ENCODE data around the gene BPI.
"Not testable (repeated sequence)": the region's sequence is repeated elsewhere in the genome, so short reads cannot be mapped to it uniquely, and the experiment has no call there.

The BPI gene

GRCh38 chr20:38339521-38339896 lies 35.6 kb downstream of the BPI start:
- DNase-seq, result not testable (repeated sequence)

- no peak for DNase-seq
Measured at GRCh38 chr20:38339997-38340396, 36.0 kb downstream of the BPI start.

GRCh38 chr20:38340693-38341092 lies 36.7 kb downstream of the BPI start:
- no peak for DNase-seq

GRCh38 chr20:38342216-38342615 lies 38.3 kb downstream of the BPI start:
- no peak for DNase-seq

- no peak for DNase-seq
Measured at GRCh38 chr20:38342713-38343310, 38.9 kb downstream of the BPI start.

GRCh38 chr20:38343311-38344106 lies 39.6 kb downstream of the BPI start:
- no peak for DNase-seq

- DNase-seq, result no peak
Measured at GRCh38 chr20:38344107-38344701, 40.2 kb downstream of the BPI start.

- DNase-seq, result no peak
Measured at GRCh38 chr20:38345643-38346042, 41.7 kb downstream of the BPI start.

- no peak for DNase-seq
Measured at GRCh38 chr20:38346247-38346651, 42.3 kb downstream of the BPI start, which contains the start of gene LBP. LBP (plus strand) TSS chr20:38346482; CDS start chr20:38346517, 35 bp downstream.

GRCh38 chr20:38346741-38347140 lies 42.8 kb downstream of the BPI start:
- no peak for DNase-seq

GRCh38 chr20:38349856-38350255 lies 45.9 kb downstream of the BPI start:
- no peak for DNase-seq

GRCh38 chr20:38350879-38351775 lies 47.2 kb downstream of the BPI start:
- DNase-seq, result no peak

- DNase-seq, result no peak
Measured at GRCh38 chr20:38353316-38353715, 49.4 kb downstream of the BPI start.

- DNase-seq, result no peak
Measured at GRCh38 chr20:38354227-38354626, 50.3 kb downstream of the BPI start.

- no peak for DNase-seq
Measured at GRCh38 chr20:38355161-38356012, 51.4 kb downstream of the BPI start.

GRCh38 chr20:38357653-38358207 lies 53.8 kb downstream of the BPI start:
- DNase-seq, result peak; percentile 10

- DNase-seq, result no peak
Measured at GRCh38 chr20:38358556-38358955, 54.6 kb downstream of the BPI start.

- no peak for DNase-seq
Measured at GRCh38 chr20:38363004-38363747, 59.2 kb downstream of the BPI start.

- no peak for DNase-seq
Measured at GRCh38 chr20:38369389-38369788, 65.4 kb downstream of the BPI start.

- no peak for DNase-seq
Measured at GRCh38 chr20:38372806-38373205, 68.8 kb downstream of the BPI start.

Data from activated CD4-positive, alpha-beta T cell treated with anti-CD3 and anti-CD28 coated beads, Interleukin-2, Interleukin-6, amounts not matched to agents 100 ng/mL and 50 ng/mL, durations not matched to agents 16 hours and 8 hours (primary cell).